ENCODE measurements around the gene LSM10. TPM values are rescaled to one million over a fixed set of nuclear protein-coding genes. Genes with fewer than 3 reads are reported as not detected.
A peak's percentile ranks its signal among the peaks of the same experiment; 100 is the strongest.

LSM10 gene
- total and polyA plus RNA-seq, 10 donors, result 42.9 to 87.6 (median 59.2) TPM

GRCh38 chr1:36343651-36344394 is 53.9 kb downstream of the LSM10 start:
- H3K27me3 ChIP-seq (replicated peaks in 1 of 7), result no peaks in the 10 kb centered on the region
- peaks cover 25 to 74% (median 51%) of the 10 kb centered on the region in 6 donors for H3K4me1 ChIP-seq
- DNase-seq, result peak; percentile 74
- no peaks in the 10 kb centered on the region for H3K9me3 ChIP-seq
- WGBS, 5 donors, result 65 to 86% (median 77%) methylated on average over 10 to 24 of the region's 24 CpGs
- intact Hi-C loops (cut with DNase I; ENCODE audit: low total_unique reads), result loop anchor here (10.0 kb wide), 1 partner anchor 71 kb away; no protein-coding TSS in a partner anchor
- H3K4me3 ChIP-seq, result no peak overlapping the region
- H3K36me3 ChIP-seq, result peaks cover 3 to 100% (median 72%) of the 10 kb centered on the region in 6 donors
- H3K27ac ChIP-seq, result peak overlapping the region in 6 of 8 donors; percentile 33 to 67 (median 55)
- peak; percentile 49 to 81 (median 67) for TF ChIP-seq POLR2AphosphoS5 (IDR thresholded peaks at IDR 0.05)
- TF ChIP-seq CTCF (IDR thresholded peaks at IDR 0.05 in 8 of 11, conservative IDR thresholded peaks at IDR 0.05 in 3 of 11), result no peak

Small RNA genes lying within 50 kb of the gene (small RNA-seq; reads per million reads assigned to genes)
- gene RNU4-27P (0 reads per million in 4 donors), gene SNORA63C (0.07 to 0.45 (median 0.22) reads per million in 4 donors)

Other genes starting within 250 kb of the LSM10 start
- gene TRAPPC3, start 248.4 kb downstream of the LSM10 start, total RNA-seq, result 10 to 100 TPM; 46.7 to 98.1 (median 56.4) TPM
- gene TRAPPC3, start 248.4 kb downstream of the LSM10 start, polyA plus RNA-seq, result 10 to 100 TPM; 42.9 to 70.1 (median 60.2) TPM
- gene MAP7D1, start 241.7 kb downstream of the LSM10 start, total RNA-seq, result 100 to 1,000 TPM in 3 of 7 donors, 10 to 100 TPM in 4; 72.6 to 116 (median 96.9) TPM
- 10 to 100 TPM; 30.4 to 62.7 (median 38.0) TPM for gene MAP7D1, start 241.7 kb downstream of the LSM10 start, polyA plus RNA-seq
- 100 to 1,000 TPM in 1 of 7 donors, 10 to 100 TPM in 6; 72.8 to 109 (median 95.4) TPM for gene THRAP3, start 173.5 kb downstream of the LSM10 start, total RNA-seq
- 10 to 100 TPM; 21.2 to 33.0 (median 27.0) TPM for gene THRAP3, start 173.5 kb downstream of the LSM10 start, polyA plus RNA-seq
- gene SH3D21, start 91.5 kb downstream of the LSM10 start, total RNA-seq, result 1 to 10 TPM; 1.7 to 9.4 (median 7.2) TPM
- 1 to 10 TPM; 1.7 to 5.1 (median 1.9) TPM for gene SH3D21, start 91.5 kb downstream of the LSM10 start, polyA plus RNA-seq
- 10 to 100 TPM; 31.1 to 77.4 (median 43.7) TPM for gene EVA1B, start 74.3 kb downstream of the LSM10 start, total RNA-seq
- gene EVA1B, start 74.3 kb downstream of the LSM10 start, polyA plus RNA-seq, result 10 to 100 TPM; 17.2 to 45.1 (median 37.4) TPM
- gene STK40, start 12.0 kb downstream of the LSM10 start, total RNA-seq, result 10 to 100 TPM; 43.3 to 79.2 (median 55.3) TPM
- gene STK40, start 12.0 kb downstream of the LSM10 start, polyA plus RNA-seq, result 10 to 100 TPM; 13.7 to 37.4 (median 14.8) TPM
- gene OSCP1, start 52.5 kb upstream of the LSM10 start, total RNA-seq, result 1 to 10 TPM; 1.1 to 3.3 (median 1.4) TPM
- 1 to 10 TPM in 1 of 3 donors, under 1 TPM in 2; 0.70 to 1.8 (median 0.76) TPM for gene OSCP1, start 52.5 kb upstream of the LSM10 start, polyA plus RNA-seq
- gene MRPS15, start 66.5 kb upstream of the LSM10 start, total RNA-seq, result 10 to 100 TPM; 31.2 to 57.8 (median 38.0) TPM
- gene MRPS15, start 66.5 kb upstream of the LSM10 start, polyA plus RNA-seq, result 10 to 100 TPM; 75.8 to 94.3 (median 91.3) TPM
- 100 to 1,000 TPM; 200 to 795 (median 433) TPM for gene CSF3R, start 85.0 kb upstream of the LSM10 start, total RNA-seq
- 10 to 100 TPM in 2 of 3 donors, 1 to 10 TPM in 1; 8.9 to 73.8 (median 52.7) TPM for gene CSF3R, start 85.0 kb upstream of the LSM10 start, polyA plus RNA-seq

All from spleen (tissue), 11 donors.